HG03457 (cell line): ENCODE data around the gene TBC1D24.
"Not testable (repeated sequence)": the region's sequence is repeated elsewhere in the genome, so short reads cannot be mapped to it uniquely, and the experiment has no call there.

Source experiments
- ATAC-seq: cut with Tn5 transposase; IDR thresholded peaks from one replicate; pipeline ENCODE4 v1.9.1; 2021; ENCODE audit warnings: moderate number of reproducible peaks; ENCODE audit not compliant: unreplicated experiment

Gene TBC1D24

DNA sequence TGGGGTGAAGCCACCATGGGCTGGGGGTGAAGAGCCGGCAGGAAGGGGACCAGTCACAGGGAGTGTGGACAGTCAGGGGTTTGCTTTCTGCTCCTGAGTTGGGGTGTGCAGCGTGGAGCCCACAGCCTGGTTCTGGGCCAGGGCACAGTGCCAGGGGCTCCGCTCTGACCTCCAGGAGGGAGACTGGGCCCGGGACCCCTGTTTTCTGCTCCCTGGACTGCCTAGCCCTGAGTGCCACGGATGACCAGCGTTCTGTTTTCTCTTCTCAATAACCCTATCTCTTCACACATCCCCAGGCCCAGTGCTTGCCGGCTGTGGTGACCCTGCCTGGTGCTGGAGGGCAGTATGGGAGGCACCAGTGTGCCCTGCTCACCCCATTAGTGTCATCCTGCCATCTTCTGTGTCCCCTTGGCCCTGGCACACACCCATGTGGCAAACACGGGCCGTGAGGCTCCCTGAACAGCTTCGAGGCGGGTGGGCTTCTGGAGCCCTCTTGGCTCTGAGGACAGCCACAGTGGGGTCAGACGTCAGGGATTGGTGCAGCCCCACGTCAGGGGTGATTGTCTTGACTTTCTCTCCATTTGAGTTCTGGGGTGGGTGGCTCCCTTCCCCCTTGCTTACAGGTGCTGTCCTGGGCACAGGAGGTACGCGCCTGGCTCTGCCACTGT, 55.2 kb downstream of the TBC1D24 start:
- no peak for ATAC-seq

DNA sequence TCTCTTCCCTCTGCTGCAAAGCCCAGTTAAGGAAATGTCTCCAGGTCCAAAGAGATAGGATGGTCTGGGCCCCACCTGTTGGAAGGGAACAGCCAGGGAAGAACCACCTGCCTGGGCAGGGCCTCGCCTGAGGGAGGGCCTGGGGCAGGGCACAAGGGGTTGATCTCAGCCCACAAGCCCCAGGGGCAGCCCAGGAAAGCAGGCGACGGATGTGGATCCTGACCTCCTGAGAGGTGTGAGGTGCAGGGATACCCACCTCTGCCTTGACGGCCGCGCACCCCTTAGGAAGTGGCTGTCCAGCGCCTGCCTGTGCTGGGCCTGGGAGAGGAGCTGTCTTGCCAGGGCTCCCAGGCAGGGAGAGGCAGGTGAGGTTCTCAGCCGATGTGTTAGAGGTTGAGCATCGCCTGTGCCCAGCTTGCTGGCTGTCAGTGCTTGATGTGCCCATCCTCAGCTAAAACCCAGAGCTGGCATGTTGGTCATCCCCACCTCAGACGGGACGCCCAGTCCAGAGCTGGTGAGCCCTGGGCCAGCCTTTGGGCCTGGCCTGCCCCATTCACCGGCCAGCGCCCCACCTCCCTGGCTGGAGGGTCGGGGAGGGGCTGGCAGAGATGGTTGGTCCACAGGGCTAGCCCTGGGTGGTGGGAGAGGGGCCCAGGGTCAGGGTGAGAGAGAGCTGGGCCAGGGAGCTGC, 55.8 kb downstream of the TBC1D24 start:
- ATAC-seq = no peak

DNA sequence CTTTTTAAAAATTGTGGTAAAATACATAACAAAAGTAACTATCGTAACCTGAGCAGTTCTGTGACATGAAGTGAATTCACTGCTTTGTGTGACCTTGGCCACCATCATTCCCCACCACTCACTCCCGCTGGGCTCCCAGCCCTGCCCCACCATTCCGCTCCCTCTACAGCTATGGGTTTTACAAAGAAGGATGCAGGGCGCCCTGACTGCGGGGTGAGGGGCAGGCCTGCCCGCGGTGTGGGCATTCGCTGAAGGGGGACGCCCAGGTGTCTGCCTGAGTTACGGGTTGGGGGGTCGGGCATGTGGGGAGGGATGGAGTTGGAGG, 56.4 kb downstream of the TBC1D24 start, which contains the start of gene CEMP1:
Gene CEMP1, minus strand, starts transcription at position 38 of the 325 bp plus-strand sequence. CDS start 335 bp downstream, outside the sequence.
- ATAC-seq = no peak

DNA sequence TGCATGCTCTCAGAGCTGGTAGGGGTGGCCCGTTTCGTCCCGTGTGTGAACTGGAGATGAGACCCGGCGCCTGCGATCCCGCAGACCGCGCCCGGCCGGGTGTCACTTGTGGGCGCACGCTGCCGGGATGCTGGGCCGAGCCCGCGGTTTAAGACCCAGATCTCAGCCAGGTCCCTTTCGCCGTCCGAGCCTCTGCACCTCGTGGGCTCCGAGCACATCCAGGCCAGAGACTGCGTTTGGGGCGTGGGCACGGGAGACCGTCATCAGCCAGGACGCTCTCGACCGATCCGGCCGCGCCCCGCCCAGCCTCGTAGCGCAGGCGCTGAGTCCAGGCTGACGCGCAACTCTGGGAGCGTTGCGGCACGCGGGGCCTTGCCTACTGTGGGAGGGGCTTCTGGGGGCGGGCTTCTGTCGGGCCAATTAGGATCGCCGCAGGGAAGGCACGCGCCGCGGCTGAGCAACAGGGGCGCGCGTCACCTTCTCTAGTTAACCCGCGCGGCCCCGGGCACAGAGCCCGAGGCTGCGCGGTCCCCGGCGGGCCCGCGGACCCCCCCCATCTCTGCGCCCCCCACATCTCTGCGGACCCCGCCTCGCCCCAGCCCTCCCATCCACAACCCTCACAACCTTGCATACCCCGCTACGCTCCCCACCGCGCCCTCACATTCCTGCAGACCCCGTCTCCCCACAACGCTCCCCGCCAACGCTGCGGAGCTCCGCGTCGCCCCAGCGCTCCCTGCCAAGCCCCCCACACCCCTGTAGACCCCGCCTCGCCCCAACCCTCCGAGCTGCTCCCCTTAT, 57.0 kb downstream of the TBC1D24 start:
- peak; percentile 70 for ATAC-seq

DNA sequence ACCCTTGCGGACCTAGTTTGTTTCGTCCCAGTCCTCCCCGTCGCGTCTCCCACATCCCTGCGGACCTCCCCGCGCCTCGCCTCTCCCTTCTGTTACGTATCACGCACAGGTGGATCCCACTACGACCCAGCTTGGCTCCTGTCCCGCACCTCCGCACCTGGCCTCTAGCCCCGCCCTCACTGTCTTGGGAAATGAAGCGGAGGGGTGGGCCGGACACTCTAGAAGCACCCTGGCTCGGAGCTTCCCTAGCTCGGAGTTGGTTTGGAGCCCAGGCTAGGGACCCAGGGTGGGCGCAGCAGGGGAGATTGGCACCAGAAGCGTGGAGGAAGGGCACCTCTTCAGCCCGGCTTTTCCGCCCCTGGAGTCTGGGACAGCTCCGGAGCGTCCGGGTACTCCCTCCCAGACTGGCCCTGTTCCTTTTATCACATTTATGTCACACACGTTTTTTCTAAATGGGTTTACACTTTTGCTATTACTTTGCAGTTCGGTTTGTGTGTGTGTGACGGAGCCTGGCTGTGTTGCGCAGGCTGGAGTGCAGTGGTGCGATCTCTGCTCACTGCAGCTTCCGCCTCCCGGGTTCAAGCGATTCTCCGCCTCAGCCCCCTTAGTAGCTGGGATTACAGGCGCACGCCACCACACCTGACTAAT, 57.7 kb downstream of the TBC1D24 start:
- ATAC-seq = no peak

DNA sequence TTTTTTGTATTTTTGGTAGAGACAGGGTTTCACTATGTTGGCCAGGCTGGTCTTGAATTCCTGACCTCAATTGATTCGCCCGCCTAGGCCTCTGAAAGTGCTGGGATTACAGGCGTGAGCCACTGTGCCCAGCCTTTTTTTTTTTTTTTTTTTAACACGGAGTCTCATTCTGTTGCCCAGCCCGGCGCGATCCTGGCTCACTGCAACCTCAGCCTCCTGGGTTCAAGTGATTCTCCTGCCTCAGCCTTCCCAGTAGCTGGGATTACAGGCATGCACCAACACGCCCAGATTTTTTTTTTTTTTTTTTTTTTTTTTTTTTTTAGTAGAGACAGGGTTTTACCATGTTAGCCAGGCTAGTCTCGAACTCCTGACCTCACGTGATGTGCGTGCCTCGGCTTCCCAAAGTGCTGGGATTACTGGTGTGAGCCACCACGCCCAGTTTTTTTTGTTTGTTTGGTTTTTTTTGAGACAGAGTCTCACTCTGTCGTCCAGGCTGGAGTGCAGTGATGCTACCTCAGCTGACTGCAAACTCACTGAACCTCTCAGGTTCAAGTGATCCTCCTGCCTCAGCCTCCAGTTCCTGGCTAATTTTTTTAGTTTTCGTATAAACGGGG, 58.3 kb downstream of the TBC1D24 start:
- ATAC-seq = not testable (repeated sequence)

DNA sequence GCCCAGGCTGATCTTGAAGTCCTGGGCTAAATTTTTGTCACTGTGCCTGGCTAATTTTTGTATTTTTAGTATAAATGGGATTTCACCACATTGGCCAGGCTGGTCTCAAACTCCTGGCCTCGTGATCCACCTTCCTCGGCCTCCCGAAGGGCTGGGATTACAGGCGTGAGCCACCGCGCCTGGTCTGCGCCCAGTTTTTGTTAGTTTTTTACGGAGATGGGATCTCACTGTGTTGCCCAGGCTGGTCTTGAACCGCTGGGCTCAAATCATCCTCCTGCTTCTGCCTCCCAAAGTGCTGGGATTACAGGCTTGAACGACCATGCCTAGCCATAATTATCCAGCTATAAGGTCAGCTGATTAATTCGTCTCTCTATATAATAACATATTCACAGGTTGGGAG, 59.0 kb downstream of the TBC1D24 start:
- no peak for ATAC-seq

DNA sequence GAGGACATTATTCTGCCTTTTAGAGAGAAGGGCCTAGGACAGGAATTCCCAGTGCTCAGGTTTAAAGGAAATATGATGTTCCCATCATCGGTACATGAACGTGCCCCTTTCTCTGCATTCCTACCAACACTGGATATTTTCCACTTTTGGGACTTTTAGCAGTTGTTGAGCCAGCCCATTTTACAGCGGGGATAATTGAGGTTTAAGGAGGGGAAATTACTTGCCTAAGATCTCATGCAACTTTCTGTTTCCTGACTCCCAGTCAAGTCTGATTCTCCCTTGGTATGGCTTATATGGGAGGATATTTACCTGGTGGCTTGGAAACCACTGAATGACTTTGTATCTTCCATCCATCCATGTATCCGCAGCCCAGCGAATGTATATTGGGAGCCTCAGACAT, 59.4 kb downstream of the TBC1D24 start:
- ATAC-seq = not testable (repeated sequence)

DNA sequence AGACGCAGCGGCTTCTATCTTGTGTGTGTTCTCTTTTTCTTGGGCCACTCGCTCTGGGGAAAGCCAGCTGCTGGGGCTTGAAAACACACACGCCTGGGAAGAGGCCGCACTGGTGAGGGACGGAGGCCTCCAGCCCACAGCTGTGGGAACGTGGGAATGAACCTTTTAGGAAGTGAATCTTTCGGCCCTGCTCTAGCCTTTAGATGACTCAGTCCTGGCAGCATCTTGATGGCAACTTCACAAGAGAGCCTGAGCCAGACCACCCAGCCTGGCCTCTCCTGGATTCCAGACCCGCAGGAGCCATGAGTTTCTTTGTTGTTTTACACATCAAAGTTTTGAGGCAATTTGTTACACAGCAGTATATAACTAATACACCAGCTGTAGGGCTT, 60.7 kb downstream of the TBC1D24 start:
- no peak for ATAC-seq

DNA sequence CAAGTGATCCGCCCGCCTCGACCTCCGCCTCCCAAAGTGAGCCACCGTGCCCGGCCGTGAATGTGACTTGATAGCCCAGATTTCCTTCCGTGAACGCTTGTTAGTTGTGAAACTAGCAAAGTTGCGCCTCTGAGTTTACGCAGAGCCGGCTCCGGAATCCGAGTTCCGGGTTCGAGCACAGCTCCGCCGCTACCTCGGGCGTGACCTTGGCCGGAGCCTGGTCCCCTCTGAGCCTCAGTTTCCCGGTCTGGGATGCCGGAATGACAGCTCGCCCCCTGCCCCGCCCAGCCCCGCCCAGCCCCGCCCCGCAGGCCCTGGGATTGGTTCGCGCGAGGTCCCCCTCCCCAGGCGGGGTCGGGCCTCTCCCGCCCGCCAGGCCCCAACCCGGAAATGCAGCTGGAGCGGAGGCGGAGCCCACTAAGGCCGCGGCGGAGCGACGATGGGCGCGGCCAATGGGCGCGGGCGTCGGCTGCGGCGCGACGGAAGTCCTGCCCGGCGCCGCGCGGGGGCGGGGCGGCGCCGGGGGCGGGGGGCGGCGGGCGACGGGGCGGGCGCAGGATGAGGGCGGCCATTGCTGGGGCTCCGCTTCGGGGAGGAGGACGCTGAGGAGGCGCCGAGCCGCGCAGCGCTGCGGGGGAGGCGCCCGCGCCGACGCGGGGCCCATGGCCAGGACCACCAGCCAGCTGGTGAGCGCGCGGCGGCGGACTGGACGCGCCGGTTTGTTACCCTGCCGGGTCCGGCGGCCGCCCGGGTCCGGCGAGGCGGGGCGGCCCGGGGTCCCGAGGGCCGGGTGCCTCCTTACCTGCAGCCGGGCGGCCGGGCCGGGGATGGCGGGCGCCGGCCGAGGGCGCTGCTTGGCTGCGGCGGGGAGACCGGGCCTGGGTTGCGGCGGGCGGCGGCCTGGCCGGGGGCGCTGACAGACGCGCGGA, 62.8 kb downstream of the TBC1D24 start, which contains the start of gene PDPK1:
Gene PDPK1, plus strand, starts transcription at position 571 of the 929 bp plus-strand sequence. Its CDS starts 92 bp downstream, at position 663.
- peak; percentile 48 for ATAC-seq

DNA sequence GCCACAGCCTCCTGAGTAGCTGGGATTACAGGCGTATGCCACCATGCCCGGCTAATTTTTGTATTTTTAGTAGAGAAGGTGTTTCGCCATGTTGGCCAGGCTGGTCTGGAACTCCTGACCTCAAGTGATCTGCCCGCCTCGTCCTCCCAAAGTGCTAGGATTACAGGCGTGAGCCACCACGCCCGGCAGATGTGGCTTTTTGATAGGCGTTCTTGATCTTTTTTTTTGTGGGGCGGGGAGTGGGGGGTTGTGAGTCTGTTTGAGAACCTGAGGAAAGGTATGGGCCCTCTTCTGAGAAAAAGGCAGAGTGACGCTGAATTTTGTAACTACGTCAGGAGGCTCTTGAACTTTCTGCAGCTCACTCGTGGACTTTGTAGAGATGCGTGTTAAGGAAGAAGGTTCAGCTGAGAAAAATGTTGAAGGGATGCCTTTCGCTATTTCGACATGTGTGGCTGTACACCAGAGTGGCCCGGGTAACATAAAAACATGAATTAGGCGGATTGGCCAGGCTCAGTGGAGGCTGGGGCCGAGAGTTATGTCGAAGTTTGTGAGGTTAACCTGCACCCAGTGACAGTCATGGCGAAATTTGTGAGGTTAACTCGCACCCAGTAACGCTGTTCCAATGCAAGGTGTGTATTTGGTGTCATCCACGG, 64.4 kb downstream of the TBC1D24 start:
- not testable (repeated sequence) for ATAC-seq

DNA sequence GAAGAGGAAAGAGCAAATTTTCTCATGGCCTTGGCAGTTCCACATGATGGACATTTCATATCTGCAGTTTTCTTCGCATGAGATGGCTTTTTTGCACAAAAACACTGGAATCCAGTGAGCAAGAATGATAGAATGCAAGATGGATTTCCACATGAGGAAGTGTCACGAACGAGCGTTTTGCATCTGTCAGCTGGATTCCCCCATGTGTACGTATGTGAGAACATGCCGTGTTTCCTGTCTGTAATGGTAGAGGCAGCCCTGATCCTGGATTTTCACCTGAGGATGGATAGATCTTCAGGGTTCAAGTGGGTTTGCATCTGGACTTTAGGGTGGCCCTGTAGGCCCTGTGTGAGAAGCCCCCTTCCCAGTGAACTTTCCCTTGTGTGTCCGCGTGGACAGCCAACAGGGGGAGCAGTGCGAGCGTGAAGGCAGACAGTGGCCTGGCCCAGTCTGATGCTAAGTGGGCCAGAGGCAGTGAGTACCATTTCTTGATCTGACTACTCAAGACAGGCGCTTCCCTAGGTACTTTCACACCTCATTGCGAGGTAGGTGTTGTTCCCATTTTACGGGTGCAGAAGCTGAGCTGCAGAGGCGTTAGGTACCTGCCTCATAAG, 65.0 kb downstream of the TBC1D24 start:
- not testable (repeated sequence) for ATAC-seq

DNA sequence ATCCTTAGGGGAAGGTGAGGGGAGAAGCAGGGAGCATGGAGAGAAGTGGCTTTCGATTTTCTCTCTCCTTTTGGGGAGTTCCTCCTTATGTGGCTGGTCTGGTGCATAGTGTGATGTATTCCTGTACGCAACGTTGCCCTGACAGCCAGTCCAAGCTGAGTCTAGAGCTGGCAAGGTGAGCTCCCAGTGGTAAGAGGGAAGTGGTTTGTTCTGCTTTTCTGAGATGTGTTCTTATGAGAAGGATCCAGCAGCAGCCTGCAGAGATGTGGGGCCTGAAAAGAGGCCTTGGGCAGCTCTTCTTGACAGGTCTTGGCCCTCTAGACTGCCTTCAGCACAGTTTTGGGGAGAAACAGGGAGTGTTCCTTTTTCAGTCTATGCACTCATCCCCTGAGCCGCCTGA, 66.0 kb downstream of the TBC1D24 start:
- ATAC-seq = not testable (repeated sequence)

DNA sequence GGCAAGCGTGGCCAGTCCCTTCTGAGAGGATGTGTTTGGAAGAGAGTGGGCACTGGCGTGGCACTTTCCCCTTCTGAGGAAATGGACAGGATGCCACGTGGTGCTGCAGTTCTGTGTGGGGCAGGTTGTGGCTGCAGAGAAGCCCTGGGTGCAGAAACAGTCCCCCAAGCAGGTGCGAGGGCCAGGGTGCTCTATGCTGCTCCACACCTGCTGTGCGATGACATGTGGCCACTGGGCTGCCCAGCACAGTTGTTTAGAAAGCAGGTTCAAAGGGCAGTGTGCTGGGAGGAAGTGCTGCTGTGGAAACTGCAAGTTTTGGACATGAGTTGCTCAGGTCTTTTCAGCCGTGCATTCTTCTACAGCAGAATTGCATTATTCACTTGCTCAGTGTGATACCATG, 66.5 kb downstream of the TBC1D24 start:
- not testable (repeated sequence) for ATAC-seq

DNA sequence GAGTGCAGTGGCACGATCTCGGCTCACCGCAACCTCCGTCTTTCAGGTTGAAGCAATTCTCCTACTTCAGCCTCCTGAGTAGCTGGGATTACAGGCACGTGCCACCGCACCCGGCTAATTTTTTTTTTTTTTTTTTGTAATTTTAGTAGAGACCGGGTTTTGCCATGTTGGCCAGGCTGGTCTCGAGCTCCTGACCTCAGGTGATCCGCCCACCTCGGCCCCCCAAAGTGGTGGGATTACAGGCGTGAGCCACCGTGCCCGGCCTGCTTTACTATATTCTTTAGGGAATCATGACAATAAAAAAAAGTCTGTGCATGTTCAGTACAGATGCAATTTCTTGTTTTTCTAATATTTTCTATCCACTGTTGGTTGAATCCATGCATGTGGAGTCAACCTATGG, 68.8 kb downstream of the TBC1D24 start:
- ATAC-seq = not testable (repeated sequence)

DNA sequence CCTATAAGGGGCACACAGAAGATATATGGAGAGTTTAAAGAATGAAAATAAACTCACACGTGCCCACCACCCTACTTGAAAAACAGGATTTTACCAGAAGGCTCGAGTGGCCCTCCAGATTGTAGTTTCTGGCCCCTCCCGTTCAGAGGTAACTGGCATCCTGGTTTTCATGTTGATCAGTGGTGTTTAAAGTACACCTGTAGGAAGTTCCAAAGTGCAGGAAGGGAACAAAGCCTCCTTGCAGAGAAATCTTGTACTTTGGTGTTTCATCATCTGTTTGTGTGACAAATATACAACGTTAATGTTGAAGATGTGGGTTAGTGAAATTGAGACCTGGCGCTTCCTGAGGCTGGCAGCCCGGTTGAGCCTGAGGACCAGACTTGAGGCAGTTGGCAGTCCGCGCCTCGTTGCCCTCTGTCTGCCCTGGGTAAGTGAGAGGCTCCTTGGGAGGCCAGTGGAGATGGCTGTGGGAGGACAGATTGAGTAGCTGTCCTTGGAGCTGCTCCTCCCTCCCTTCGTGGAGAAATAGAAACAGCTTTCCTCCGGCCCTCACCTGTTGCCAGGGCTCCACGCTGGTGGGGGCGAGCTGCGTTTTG, 75.5 kb downstream of the TBC1D24 start:
- ATAC-seq = not testable (repeated sequence)

DNA sequence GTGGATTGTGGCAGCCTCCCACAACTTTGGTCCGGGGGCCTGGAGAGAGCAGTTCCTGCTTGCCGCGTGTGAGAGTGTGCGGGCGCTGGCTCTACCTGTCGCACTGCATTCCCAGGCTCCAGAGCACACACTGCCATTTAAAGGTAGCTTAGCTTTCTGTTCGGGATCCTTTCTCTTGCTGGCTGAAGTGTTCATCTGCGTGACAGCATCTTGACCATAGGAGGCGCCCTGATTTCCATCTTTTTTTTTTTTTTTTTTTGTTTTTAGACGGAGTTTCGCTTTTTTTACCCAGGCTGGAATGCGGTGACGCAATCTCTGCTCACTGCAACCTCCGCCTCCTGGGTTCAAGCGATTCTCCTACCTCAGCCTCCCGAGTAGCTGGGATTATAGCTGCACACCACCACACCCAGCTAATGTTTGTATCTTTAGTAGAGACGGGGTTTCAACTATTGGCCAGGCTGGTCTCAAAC, 76.5 kb downstream of the TBC1D24 start:
- not testable (repeated sequence) for ATAC-seq
